OCI-LY1 (cell line): ENCODE results near the gene PI4KA.

Experiments used
- CTCF ChIP-seq: fragments of 200-600 bp; sonication (generic), shearing (Covaris generic); IDR thresholded peaks from 2 replicates; pipeline ENCODE4 v1.5.1; 2017; ENCODE audit warnings: mild to moderate bottlenecking, antibody characterized with exemption, low read length, moderate library complexity, mixed read lengths
- EZH2 ChIP-seq: fragments of 200-600 bp; sonication (generic), shearing (Covaris generic); IDR thresholded peaks from 2 replicates; pipeline ENCODE4 v1.8.0; 2017; ENCODE audit warnings: borderline replicate concordance, mixed run types, mild to moderate bottlenecking, antibody characterized with exemption, low read length, moderate library complexity, mixed read lengths

DNA sequence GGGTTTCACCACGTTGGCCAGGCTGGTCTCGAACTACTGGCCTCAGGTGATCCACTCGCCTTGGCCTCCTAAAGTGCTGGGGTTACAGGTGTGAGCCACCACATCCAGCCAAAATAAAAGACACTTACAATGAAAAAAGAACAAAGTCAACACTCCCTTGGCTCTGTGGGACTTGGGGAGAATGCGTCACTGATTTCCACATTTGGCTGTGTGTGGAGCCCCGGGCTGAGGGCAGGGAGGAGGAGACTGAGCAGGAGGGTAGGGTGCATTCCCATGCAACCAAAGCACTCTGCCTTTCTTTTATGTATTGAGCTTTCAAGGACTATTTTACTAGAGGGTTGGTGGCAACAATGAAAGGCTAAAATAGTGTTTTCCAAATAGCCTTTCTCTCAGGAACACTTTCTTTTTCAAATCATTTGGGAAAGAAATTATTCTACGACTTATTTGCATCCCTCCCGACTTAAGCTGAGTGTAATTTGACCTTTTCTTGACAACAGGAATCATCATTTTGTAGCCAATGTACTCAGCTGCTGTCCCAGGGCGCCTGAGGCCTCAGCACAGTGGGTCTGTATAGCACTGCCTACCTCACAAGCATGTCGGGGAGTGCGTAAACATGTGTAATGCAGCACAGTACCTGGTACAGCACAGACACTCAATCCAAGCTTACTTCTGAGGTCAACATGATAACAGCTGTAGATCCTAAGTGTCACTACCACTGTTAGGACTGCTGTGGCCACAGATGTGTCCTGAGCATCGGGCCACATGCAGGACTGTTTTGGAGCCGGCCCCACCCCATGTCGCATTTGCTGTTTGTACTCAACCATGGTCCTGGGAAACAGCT, 94.8 kb downstream of the PI4KA start:
- no peak for TF ChIP-seq CTCF
- no peak for TF ChIP-seq EZH2
